Sigmoid colon (tissue), 7 donors: ENCODE results near the gene ZFP36L2. TPM values are rescaled to one million over a fixed set of nuclear protein-coding genes. Genes with fewer than 3 reads are reported as not detected.
A peak's percentile ranks its signal among the peaks of the same experiment; 100 is the strongest.

Source experiments
- DNase-seq: peaks from one replicate; pipeline ENCODE4 v3.0.0-alpha.2; 2019
- H3K27ac ChIP-seq, 4 donors: fragments of 200-600 bp; sonication (generic); one replicate each; pipeline ENCODE4 v1.5.1; 2016 to 2019; ENCODE audit warnings: mild to moderate bottlenecking in 1 of 4
- H3K27me3 ChIP-seq, 3 donors: fragments of 200-600 bp; sonication (generic); one replicate each; pipeline ENCODE4 v1.5.1; 2019; ENCODE audit warnings: mild to moderate bottlenecking in 1 of 3
- H3K36me3 ChIP-seq, 4 donors: fragments of 200-600 bp; sonication (generic); one replicate each; pipeline ENCODE4 v1.5.1; 2016 to 2019
- H3K4me1 ChIP-seq, 4 donors: fragments of 200-600 bp; sonication (generic); one replicate each; pipeline ENCODE4 v1.5.1; 2017 to 2019
- H3K4me3 ChIP-seq, 4 donors: fragments of 200-600 bp; sonication (generic); one replicate each; pipeline ENCODE4 v1.5.1; 2017 to 2019; ENCODE audit warnings: mild to moderate bottlenecking in 2 of 4, moderate library complexity in 1 of 4
- H3K9me3 ChIP-seq, 4 donors: fragments of 200-600 bp in 3 of 4; sonication (generic) in 3 of 4; one replicate each; pipeline versions ENCODE4 v1.5.1 to v1.6.1; 2013 to 2019
- CTCF ChIP-seq, 4 experiments: fragments of 450-650 bp in 3 of 4; fragments of 200-600 bp in 1 of 4; IDR thresholded peaks; one replicate each; pipeline ENCODE4 v1.5.1; 2016 to 2019; ENCODE audit warnings: antibody characterized with exemption in 4 of 4, mild to moderate bottlenecking in 3 of 4, moderate library complexity in 2 of 4
- EP300 ChIP-seq, 4 donors: sonication (generic); formaldehyde crosslinking; IDR thresholded peaks; one replicate each; pipeline ENCODE4 v1.6.1; 2017; ENCODE audit warnings: antibody characterized with exemption in 4 of 4
- POLR2A ChIP-seq, 2 donors: fragments of 450-650 bp; IDR thresholded peaks; one replicate each; pipeline ENCODE4 v1.6.1; 2016; ENCODE audit warnings: antibody characterized with exemption in 2 of 2, mild to moderate bottlenecking in 2 of 2, moderate library complexity in 2 of 2
- POLR2AphosphoS5 ChIP-seq, 4 donors: sonication (generic); formaldehyde crosslinking; IDR thresholded peaks; one replicate each; pipeline ENCODE4 v1.6.1; 2017; ENCODE audit warnings: antibody characterized with exemption in 4 of 4
- WGBS, 2 donors: extraction: QIAGEN DNeasy Blood & Tissue Kit; methylation state at CpG; one replicate each; pipeline ENCODE4 v1.1.7; 2013; 5-methylcytosine and 5-hydroxymethylcytosine counted together
- intact Hi-C: fragments of 100-400 bp; cut with DNase I; formaldehyde crosslinking; loops from one replicate; pipeline ENCODE4 v1.15.1; 2023
- polyA plus RNA-seq, 3 donors: library from polyadenylated mRNA; stranded (reverse); fragments of 200-250 nt; gene quantifications; one replicate each; pipeline ENCODE4 v1.2.3, GENCODE V29; 2013
- total RNA-seq, 4 donors: library from RNA; depleted of rRNA; stranded (reverse); fragments of >200 nt; gene quantifications; one replicate each; pipeline ENCODE4 v1.1.0, GENCODE V29; 2016
- donor health status: healthy with polysubstance abuse.
- donor health status: Bipolar disorder and iron deficiency.
- donor health status: healthy.

Gene ZFP36L2
- total and polyA plus RNA-seq, 7 donors: 59.8 to 120 (median 97.3) TPM

GRCh38 chr2:43228756-43229659 lies 2.6 kb upstream of the ZFP36L2 start:
- DNase-seq: no peak
- H3K27ac ChIP-seq: peak overlapping the region; percentile 99 to 100 (median 100)
- 10 to 27% methylated on average over 6 of the region's 6 CpGs for WGBS, 2 donors
- peaks cover 0 to 38% (median 22%) of the 10 kb centered on the region in 4 donors for H3K4me1 ChIP-seq
- peaks cover 5 to 23% (median 14%) of the 10 kb centered on the region in 4 donors for H3K36me3 ChIP-seq
- TF ChIP-seq EP300 (IDR thresholded peaks at IDR 0.05): no peak
- TF ChIP-seq POLR2A (IDR thresholded peaks at IDR 0.05): no peak
- no peak for TF ChIP-seq POLR2AphosphoS5 (IDR thresholded peaks at IDR 0.05)
- no peak for TF ChIP-seq CTCF (IDR thresholded peaks at IDR 0.05)
- no peaks in the 10 kb centered on the region for H3K27me3 ChIP-seq
- H3K9me3 ChIP-seq: no peaks in the 10 kb centered on the region
- no peak overlapping the region for H3K4me3 ChIP-seq
- intact Hi-C loops: loop anchor here (1.0 to 5.0 kb wide), 5 partner anchors 118 to 308 kb away; no protein-coding TSS in a partner anchor

GRCh38 chr2:43228321-43228751 lies 1.9 kb upstream of the ZFP36L2 start:
- no peak for DNase-seq
- H3K9me3 ChIP-seq: no peaks in the 10 kb centered on the region
- no peaks in the 10 kb centered on the region for H3K27me3 ChIP-seq

GRCh38 chr2:43227830-43228281 lies 1.4 kb upstream of the ZFP36L2 start:
- Histone ChIP-seq H3K27ac (peak overlapping the region; percentile 99 to 100 (median 100)), H3K36me3 (peaks cover 5 to 35% (median 16%) of the 10 kb centered on the region in 4 donors), H3K4me1 (peaks cover 0 to 41% (median 25%) of the 10 kb centered on the region in 4 donors), H3K27me3 (no peaks in the 10 kb centered on the region), H3K9me3 (no peaks in the 10 kb centered on the region), H3K4me3 (peak overlapping the region; percentile 73 to 96 (median 92))
- no peak for DNase-seq
- TF ChIP-seq CTCF (IDR thresholded peaks at IDR 0.05) (peak in 1 of 4 experiments; percentile 0), POLR2AphosphoS5 (IDR thresholded peaks at IDR 0.05) (peak in 2 of 4 donors; percentile 6 to 19), POLR2A (IDR thresholded peaks at IDR 0.05) (no peak)
- WGBS, 2 donors: 0 to 3% methylated on average over 10 of the region's 10 CpGs
- intact Hi-C loops: loop anchor here (1.0 to 5.0 kb wide), 9 partner anchors 119 to 399 kb away; no protein-coding TSS in a partner anchor

More at GRCh38 chr2:43228321-43228751, 1.9 kb upstream of the ZFP36L2 start:
- peak overlapping the region; percentile 99 to 100 (median 100) for H3K27ac ChIP-seq
- peaks cover 0 to 38% (median 22%) of the 10 kb centered on the region in 4 donors for H3K4me1 ChIP-seq
- 16 to 35% methylated on average over 2 of the region's 2 CpGs for WGBS, 2 donors
- intact Hi-C loops: loop anchor here (1.0 to 5.0 kb wide), 5 partner anchors 119 to 309 kb away; no protein-coding TSS in a partner anchor
- TF ChIP-seq POLR2AphosphoS5 (IDR thresholded peaks at IDR 0.05) (no peak), POLR2A (IDR thresholded peaks at IDR 0.05) (no peak)
- H3K36me3 ChIP-seq: peaks cover 5 to 30% (median 15%) of the 10 kb centered on the region in 4 donors
- H3K4me3 ChIP-seq: peak overlapping the region in 2 of 4 donors; percentile 73 to 93

- TF ChIP-seq POLR2A (IDR thresholded peaks at IDR 0.05): peak; percentile 42 to 53
- TF ChIP-seq POLR2AphosphoS5 (IDR thresholded peaks at IDR 0.05): peak; percentile 75 to 86 (median 78)
- peak in 2 of 4 experiments; percentile 28 to 41 for TF ChIP-seq CTCF (IDR thresholded peaks at IDR 0.05)
- peak in 3 of 4 donors; percentile 42 to 80 (median 55) for TF ChIP-seq EP300 (IDR thresholded peaks at IDR 0.05)
- 0 to 1% methylated on average over 77 of the region's 77 CpGs for WGBS, 2 donors
Observed at GRCh38 chr2:43226955-43227829, 786 bp upstream of the ZFP36L2 start.

More at GRCh38 chr2:43226955-43227829, 786 bp upstream of the ZFP36L2 start:
- peaks cover 0 to 42% (median 30%) of the 10 kb centered on the region in 4 donors for H3K4me1 ChIP-seq
- H3K36me3 ChIP-seq: peaks cover 5 to 37% (median 16%) of the 10 kb centered on the region in 4 donors
- peak overlapping the region; percentile 73 to 96 (median 92) for H3K4me3 ChIP-seq
- H3K27ac ChIP-seq: peak overlapping the region; percentile 99 to 100 (median 100)
- DNase-seq: peak; percentile 99
- H3K27me3 ChIP-seq: no peaks in the 10 kb centered on the region
- H3K9me3 ChIP-seq: no peaks in the 10 kb centered on the region
- intact Hi-C loops: loop anchor here (1.0 to 5.0 kb wide), 6 partner anchors 120 to 398 kb away; no protein-coding TSS in a partner anchor
